A673 (cell line): ENCODE results near the gene CNN2.

ENCODE experiments used
- EZH2 ChIP-seq: fragments of 200-600 bp; sonication (generic); IDR thresholded peaks from 2 replicates; pipeline ENCODE4 v1.6.1; 2017; ENCODE audit warnings: borderline replicate concordance, low read depth, mild to moderate bottlenecking, mixed read lengths, antibody characterized with exemption, low read length; ENCODE audit not compliant: poor library complexity, severe bottlenecking
- TF ChIP-seq, protein P1 (sequence below): fragments of 300-800, 200-600 bp; sonication (generic); conservative IDR thresholded peaks from 2 replicates; pipeline ENCODE4 v1.5.1; 2017; ENCODE audit warnings: low read depth, mild to moderate bottlenecking, antibody characterized with exemption, low read length, moderate library complexity, mixed read lengths

DNA sequence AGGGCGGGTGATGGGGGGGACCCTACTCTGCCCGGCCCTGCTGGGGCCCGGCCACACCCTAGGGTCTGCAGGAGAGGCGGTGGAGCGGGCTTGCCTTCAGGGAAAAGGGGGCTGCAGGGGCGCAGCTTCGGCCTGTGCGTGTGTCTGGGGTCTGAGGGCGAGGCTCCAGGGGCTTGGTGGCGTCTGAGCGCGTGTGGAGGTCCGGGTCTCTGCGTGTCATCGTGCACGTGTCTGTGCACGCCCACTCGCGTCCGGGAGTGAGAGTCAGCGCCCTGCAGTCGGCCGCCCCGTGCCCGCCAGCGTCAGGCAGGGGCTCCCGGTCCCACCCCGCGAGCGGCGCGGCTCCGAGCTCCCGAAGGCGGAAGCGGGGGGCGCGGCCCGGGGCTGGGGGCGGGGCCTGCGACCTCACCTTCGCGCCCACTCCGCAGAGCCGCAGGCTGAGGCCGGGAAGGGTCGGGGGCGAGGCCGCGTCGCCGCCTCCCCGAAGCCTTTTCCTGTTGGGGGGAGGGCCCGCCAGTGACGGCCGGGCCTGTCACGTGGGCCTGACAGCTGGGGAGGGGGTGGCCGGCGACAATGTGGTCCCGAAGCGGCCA is 40.4 kb downstream of the CNN2 start, which contains the start of gene ARHGAP45:
- TF ChIP-seq, protein P1, sequence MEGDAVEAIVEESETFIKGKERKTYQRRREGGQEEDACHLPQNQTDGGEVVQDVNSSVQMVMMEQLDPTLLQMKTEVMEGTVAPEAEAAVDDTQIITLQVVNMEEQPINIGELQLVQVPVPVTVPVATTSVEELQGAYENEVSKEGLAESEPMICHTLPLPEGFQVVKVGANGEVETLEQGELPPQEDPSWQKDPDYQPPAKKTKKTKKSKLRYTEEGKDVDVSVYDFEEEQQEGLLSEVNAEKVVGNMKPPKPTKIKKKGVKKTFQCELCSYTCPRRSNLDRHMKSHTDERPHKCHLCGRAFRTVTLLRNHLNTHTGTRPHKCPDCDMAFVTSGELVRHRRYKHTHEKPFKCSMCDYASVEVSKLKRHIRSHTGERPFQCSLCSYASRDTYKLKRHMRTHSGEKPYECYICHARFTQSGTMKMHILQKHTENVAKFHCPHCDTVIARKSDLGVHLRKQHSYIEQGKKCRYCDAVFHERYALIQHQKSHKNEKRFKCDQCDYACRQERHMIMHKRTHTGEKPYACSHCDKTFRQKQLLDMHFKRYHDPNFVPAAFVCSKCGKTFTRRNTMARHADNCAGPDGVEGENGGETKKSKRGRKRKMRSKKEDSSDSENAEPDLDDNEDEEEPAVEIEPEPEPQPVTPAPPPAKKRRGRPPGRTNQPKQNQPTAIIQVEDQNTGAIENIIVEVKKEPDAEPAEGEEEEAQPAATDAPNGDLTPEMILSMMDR, result no peak
- no peak for TF ChIP-seq EZH2
